ENCODE measurements around the gene NPTN.
A peak's percentile ranks its signal among the peaks of the same experiment; 100 is the strongest.

Gene NPTN

GRCh38 chr15:73633111-73633990, at the start of gene NPTN:
NPTN (minus strand) TSS chr15:73633389; CDS start chr15:73633215, 174 bp downstream.
- H3K27me3 Mint-ChIP-seq: peaks cover 15% of the 10 kb centered on the region

GRCh38 chr15:73682600-73683090, 49.5 kb upstream of the NPTN start:
- Mint-ChIP-seq H3K27ac (no peak overlapping the region), H3K9me3 (no peaks in the 10 kb centered on the region), H3K27me3 (peaks cover 51% of the 10 kb centered on the region), H3K4me3 (peak overlapping the region; percentile 78), H3K36me3 (ENCODE audit: low read depth) (no peaks in the 10 kb centered on the region), H3K4me1 (ENCODE audit: low read depth) (peaks cover 20% of the 10 kb centered on the region)

More at GRCh38 chr15:73633111-73633990, at the start of gene NPTN:
- Mint-ChIP-seq H3K4me1 (ENCODE audit: low read depth) (peaks cover 63% of the 10 kb centered on the region), H3K4me3 (peak within 1 kb of the TSS; percentile 87), H3K36me3 (ENCODE audit: low read depth) (peaks cover under 1% of the 10 kb centered on the region), H3K9me3 (no peaks in the 10 kb centered on the region), H3K27ac (peak within 1 kb of the TSS; percentile 84)

- Mint-ChIP-seq H3K4me3 (no peak overlapping the region), H3K27ac (no peak overlapping the region), H3K36me3 (ENCODE audit: low read depth) (no peaks in the 10 kb centered on the region), H3K9me3 (no peaks in the 10 kb centered on the region), H3K4me1 (ENCODE audit: low read depth) (peaks cover 20% of the 10 kb centered on the region), H3K27me3 (peaks cover 50% of the 10 kb centered on the region)
Measured at GRCh38 chr15:73681856-73682599, 48.8 kb upstream of the NPTN start.

- Mint-ChIP-seq H3K4me3 (no peak overlapping the region), H3K36me3 (ENCODE audit: low read depth) (no peaks in the 10 kb centered on the region), H3K4me1 (ENCODE audit: low read depth) (peaks cover 20% of the 10 kb centered on the region), H3K9me3 (no peaks in the 10 kb centered on the region), H3K27ac (no peak overlapping the region), H3K27me3 (peaks cover 43% of the 10 kb centered on the region)
Measured at GRCh38 chr15:73681063-73681462, 47.9 kb upstream of the NPTN start.

GRCh38 chr15:73680549-73680948, 47.4 kb upstream of the NPTN start:
- H3K36me3 Mint-ChIP-seq (ENCODE audit: low read depth): no peaks in the 10 kb centered on the region
- no peak overlapping the region for H3K4me3 Mint-ChIP-seq
- no peak overlapping the region for H3K27ac Mint-ChIP-seq
- H3K27me3 Mint-ChIP-seq: peaks cover 38% of the 10 kb centered on the region
- peaks cover 20% of the 10 kb centered on the region for H3K4me1 Mint-ChIP-seq (ENCODE audit: low read depth)
- H3K9me3 Mint-ChIP-seq: no peaks in the 10 kb centered on the region

- Mint-ChIP-seq H3K27me3 (peaks cover 32% of the 10 kb centered on the region), H3K27ac (no peak overlapping the region), H3K9me3 (no peaks in the 10 kb centered on the region), H3K36me3 (ENCODE audit: low read depth) (no peaks in the 10 kb centered on the region), H3K4me1 (ENCODE audit: low read depth) (peaks cover 20% of the 10 kb centered on the region), H3K4me3 (no peak overlapping the region)
Measured at GRCh38 chr15:73679964-73680363, 46.8 kb upstream of the NPTN start.

GRCh38 chr15:73679180-73679579, 46.0 kb upstream of the NPTN start:
- Mint-ChIP-seq H3K4me1 (ENCODE audit: low read depth) (peaks cover 20% of the 10 kb centered on the region), H3K27me3 (peaks cover 32% of the 10 kb centered on the region), H3K27ac (no peak overlapping the region), H3K4me3 (no peak overlapping the region), H3K36me3 (ENCODE audit: low read depth) (no peaks in the 10 kb centered on the region), H3K9me3 (no peaks in the 10 kb centered on the region)

GRCh38 chr15:73678498-73678897, 45.3 kb upstream of the NPTN start:
- Mint-ChIP-seq H3K4me1 (ENCODE audit: low read depth) (peaks cover 15% of the 10 kb centered on the region), H3K36me3 (ENCODE audit: low read depth) (no peaks in the 10 kb centered on the region), H3K27me3 (peaks cover 34% of the 10 kb centered on the region), H3K27ac (no peak overlapping the region), H3K4me3 (no peak overlapping the region), H3K9me3 (no peaks in the 10 kb centered on the region)

GRCh38 chr15:73677733-73678132, 44.5 kb upstream of the NPTN start:
- Mint-ChIP-seq H3K27ac (no peak overlapping the region), H3K9me3 (no peaks in the 10 kb centered on the region), H3K4me1 (ENCODE audit: low read depth) (peaks cover 10% of the 10 kb centered on the region), H3K27me3 (peaks cover 34% of the 10 kb centered on the region), H3K4me3 (no peak overlapping the region), H3K36me3 (ENCODE audit: low read depth) (no peaks in the 10 kb centered on the region)

GRCh38 chr15:73677146-73677607, 44.0 kb upstream of the NPTN start:
- Mint-ChIP-seq H3K9me3 (no peaks in the 10 kb centered on the region), H3K4me3 (no peak overlapping the region), H3K27ac (no peak overlapping the region), H3K27me3 (peaks cover 34% of the 10 kb centered on the region), H3K36me3 (ENCODE audit: low read depth) (no peaks in the 10 kb centered on the region), H3K4me1 (ENCODE audit: low read depth) (peaks cover 10% of the 10 kb centered on the region)

GRCh38 chr15:73674587-73674986, 41.4 kb upstream of the NPTN start:
- Mint-ChIP-seq H3K27ac (no peak overlapping the region), H3K27me3 (peaks cover 41% of the 10 kb centered on the region), H3K4me1 (ENCODE audit: low read depth) (no peaks in the 10 kb centered on the region), H3K9me3 (no peaks in the 10 kb centered on the region), H3K4me3 (no peak overlapping the region), H3K36me3 (ENCODE audit: low read depth) (no peaks in the 10 kb centered on the region)

GRCh38 chr15:73660455-73660854, 27.3 kb upstream of the NPTN start:
- H3K4me1 Mint-ChIP-seq (ENCODE audit: low read depth): no peaks in the 10 kb centered on the region
- H3K27me3 Mint-ChIP-seq: peaks cover 53% of the 10 kb centered on the region
- H3K4me3 Mint-ChIP-seq: no peak overlapping the region
- no peak overlapping the region for H3K27ac Mint-ChIP-seq
- no peaks in the 10 kb centered on the region for H3K9me3 Mint-ChIP-seq
- no peaks in the 10 kb centered on the region for H3K36me3 Mint-ChIP-seq (ENCODE audit: low read depth)

GRCh38 chr15:73658645-73659044, 25.5 kb upstream of the NPTN start:
- no peak overlapping the region for H3K27ac Mint-ChIP-seq
- H3K36me3 Mint-ChIP-seq (ENCODE audit: low read depth): no peaks in the 10 kb centered on the region
- peaks cover 59% of the 10 kb centered on the region for H3K27me3 Mint-ChIP-seq
- no peaks in the 10 kb centered on the region for H3K4me1 Mint-ChIP-seq (ENCODE audit: low read depth)
- H3K9me3 Mint-ChIP-seq: no peaks in the 10 kb centered on the region
- no peak overlapping the region for H3K4me3 Mint-ChIP-seq

GRCh38 chr15:73655724-73656123, 22.5 kb upstream of the NPTN start:
- no peak overlapping the region for H3K27ac Mint-ChIP-seq
- H3K36me3 Mint-ChIP-seq (ENCODE audit: low read depth): no peaks in the 10 kb centered on the region
- peaks cover 14% of the 10 kb centered on the region for H3K4me1 Mint-ChIP-seq (ENCODE audit: low read depth)
- H3K27me3 Mint-ChIP-seq: peaks cover 53% of the 10 kb centered on the region
- peaks cover 7% of the 10 kb centered on the region for H3K9me3 Mint-ChIP-seq
- no peak overlapping the region for H3K4me3 Mint-ChIP-seq

- no peaks in the 10 kb centered on the region for H3K36me3 Mint-ChIP-seq (ENCODE audit: low read depth)
- H3K9me3 Mint-ChIP-seq: peaks cover 7% of the 10 kb centered on the region
- peaks cover 23% of the 10 kb centered on the region for H3K4me1 Mint-ChIP-seq (ENCODE audit: low read depth)
- H3K27ac Mint-ChIP-seq: no peak overlapping the region
- peaks cover 47% of the 10 kb centered on the region for H3K27me3 Mint-ChIP-seq
- no peak overlapping the region for H3K4me3 Mint-ChIP-seq
Measured at GRCh38 chr15:73654659-73655058, 21.5 kb upstream of the NPTN start.

Data from stimulated activated naive CD8-positive, alpha-beta T cell treated with anti-CD3 and anti-CD28 coated beads, Interleukin-15, Interleukin-2, amounts not matched to agents 100 ng/mL and 50 ng/mL, for 24 hours (primary cell).